Measurements from ENCODE around the gene ACAP1. TPM values are rescaled to one million over a fixed set of nuclear protein-coding genes. Genes with fewer than 3 reads are reported as not detected.
A peak's percentile ranks its signal among the peaks of the same experiment; 100 is the strongest.

Gene ACAP1
- total and polyA plus RNA-seq, 7 experiments from 2014 or later: 234 to 708 (median 496) TPM

DNA sequence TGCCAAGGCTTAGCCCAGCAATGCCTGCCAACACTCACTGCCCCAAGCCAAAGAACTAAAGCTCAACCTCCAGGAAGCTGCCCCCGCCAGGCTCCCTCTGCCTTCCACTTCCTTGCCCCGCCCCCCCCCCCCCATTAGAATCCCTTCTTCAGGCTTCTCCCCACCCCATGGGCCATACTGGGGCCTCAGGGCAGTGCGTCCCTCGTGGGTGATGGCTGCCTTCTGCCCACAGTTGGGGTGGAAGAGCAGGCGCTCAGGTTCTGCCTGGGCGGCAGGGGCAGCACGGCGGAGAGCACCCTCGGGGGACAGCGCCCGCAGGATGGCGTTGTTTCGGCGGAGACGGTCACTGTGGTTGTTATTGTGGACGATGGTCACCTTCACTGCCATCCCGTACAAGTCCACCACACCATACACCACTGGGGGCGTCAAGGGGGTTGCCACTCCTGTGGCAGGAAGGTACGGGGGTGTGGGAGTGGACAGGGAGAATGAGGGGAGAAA lies 11.2 kb upstream of the ACAP1 start:
- CTCF ChIA-PET: interaction anchor here (0.6 to 2.3 kb wide), 9 partner anchors 9 to 44 kb away, joined by 3 to 22 read pairs (median 5); partner anchors contain the start of genes ACAP1, GPS2 and SLC2A4

DNA sequence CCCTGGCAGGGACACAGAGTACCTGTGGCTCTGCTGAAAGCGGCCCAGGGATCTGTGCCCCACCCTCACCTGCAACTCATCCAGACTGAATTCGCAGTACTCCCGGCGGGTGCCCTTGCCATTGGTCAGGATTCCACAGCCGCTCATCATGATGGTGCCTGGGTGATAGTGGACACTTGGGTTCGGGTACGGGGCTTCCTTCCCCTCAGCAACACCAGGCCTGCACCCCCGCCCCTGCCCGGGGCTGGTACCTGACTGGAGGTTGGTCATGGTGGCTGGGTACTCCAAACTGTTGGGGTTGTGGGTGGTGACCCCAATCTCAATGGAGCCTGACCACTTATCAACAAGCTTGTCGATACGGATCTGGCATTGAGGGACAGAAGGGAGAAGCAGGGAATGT lies 10.1 kb upstream of the ACAP1 start:
- H3K4me3 ChIP-seq (ENCODE audit: low read length): no peak overlapping the region
- H3K9me3 ChIP-seq (ENCODE audit: control insufficient read depth in 2 of 3, low read length in 3 of 3): no peaks in the 10 kb centered on the region
- DNase-seq (no peak), ATAC-seq (no peak)
- POLR2A ChIA-PET: interaction anchor here (1.6 to 22.8 kb wide), 3 partner anchors 10 to 13 kb away, joined by 8 to 336 read pairs (median 9); partner anchors contain the start of genes ACAP1, EIF5A and GPS2
- H3K4me1 ChIP-seq (ENCODE audit: control insufficient read depth in 2 of 2, insufficient read depth in 2 of 2, low read length in 2 of 2): peaks cover 10 to 18% of the 10 kb centered on the region in 2 donors
- Mint-ChIP-seq H3K36me3 (peaks cover 0 to 18% (median 3%) of the 10 kb centered on the region in 5 donors), H3K27me3 (no peaks in the 10 kb centered on the region), H3K9me3 (peaks cover 0 to 6% (median 0%) of the 10 kb centered on the region in 11 donors), H3K4me1 (peaks cover 10 to 51% (median 28%) of the 10 kb centered on the region in 7 donors), H3K4me3 (no peak overlapping the region), H3K27ac (peak overlapping the region in 1 of 9 donors; percentile 65)
- H3K27ac ChIP-seq (ENCODE audit: low read depth, low read length): no peak overlapping the region
- CTCF ChIA-PET: interaction anchor here (1.1 to 2.6 kb wide), 5 partner anchors 10 to 22 kb away, joined by 3 to 16 read pairs (median 5); partner anchors contain the start of genes ACAP1 and GPS2
- intact Hi-C loops (cut with micrococcal nuclease): loop anchor here in 1 of 2 donors (5.0 kb wide), 1 partner anchor 361 kb away; the partner anchor contains the start of genes TP53 and WRAP53
- no peaks in the 10 kb centered on the region for H3K27me3 ChIP-seq (ENCODE audit: control insufficient read depth in 2 of 2, insufficient read depth in 2 of 2, low read length in 2 of 2)
- H3K36me3 ChIP-seq (ENCODE audit: control insufficient read depth in 2 of 3, insufficient read depth in 3 of 3, low read length in 3 of 3): peaks cover 7 to 63% (median 16%) of the 10 kb centered on the region in 3 experiments

More for the DNA sequence above, 11.2 kb upstream of the ACAP1 start:
- Mint-ChIP-seq H3K4me3 (peak overlapping the region in 1 of 10 donors; percentile 41), H3K27me3 (no peaks in the 10 kb centered on the region), H3K9me3 (peaks cover 0 to 6% (median 0%) of the 10 kb centered on the region in 11 donors), H3K27ac (peak overlapping the region in 1 of 9 donors; percentile 42), H3K4me1 (peaks cover 10 to 43% (median 23%) of the 10 kb centered on the region in 7 donors), H3K36me3 (peaks cover 0 to 22% (median 3%) of the 10 kb centered on the region in 5 donors)
- H3K4me1 ChIP-seq (ENCODE audit: control insufficient read depth in 2 of 2, insufficient read depth in 2 of 2, low read length in 2 of 2): peaks cover 0 to 7% of the 10 kb centered on the region in 2 donors
- no peak overlapping the region for H3K27ac ChIP-seq (ENCODE audit: low read depth, low read length)
- DNase-seq: no peak
- no peak overlapping the region for H3K4me3 ChIP-seq (ENCODE audit: low read length)
- no peaks in the 10 kb centered on the region for H3K9me3 ChIP-seq (ENCODE audit: control insufficient read depth in 2 of 3, low read length in 3 of 3)
- ATAC-seq: no peak
- no peaks in the 10 kb centered on the region for H3K27me3 ChIP-seq (ENCODE audit: control insufficient read depth in 2 of 2, insufficient read depth in 2 of 2, low read length in 2 of 2)
- peaks cover 7 to 74% (median 21%) of the 10 kb centered on the region in 3 experiments for H3K36me3 ChIP-seq (ENCODE audit: control insufficient read depth in 2 of 3, insufficient read depth in 3 of 3, low read length in 3 of 3)
- intact Hi-C loops (cut with micrococcal nuclease): loop anchor here in 1 of 2 donors (5.0 kb wide), 1 partner anchor 362 kb away; the partner anchor contains the start of genes TP53 and WRAP53
- POLR2A ChIA-PET: interaction anchor here (1.2 to 22.8 kb wide), 3 partner anchors 11 to 25 kb away, joined by 6 to 336 read pairs (median 8); partner anchors contain the start of genes ACAP1, EIF5A and GPS2

DNA sequence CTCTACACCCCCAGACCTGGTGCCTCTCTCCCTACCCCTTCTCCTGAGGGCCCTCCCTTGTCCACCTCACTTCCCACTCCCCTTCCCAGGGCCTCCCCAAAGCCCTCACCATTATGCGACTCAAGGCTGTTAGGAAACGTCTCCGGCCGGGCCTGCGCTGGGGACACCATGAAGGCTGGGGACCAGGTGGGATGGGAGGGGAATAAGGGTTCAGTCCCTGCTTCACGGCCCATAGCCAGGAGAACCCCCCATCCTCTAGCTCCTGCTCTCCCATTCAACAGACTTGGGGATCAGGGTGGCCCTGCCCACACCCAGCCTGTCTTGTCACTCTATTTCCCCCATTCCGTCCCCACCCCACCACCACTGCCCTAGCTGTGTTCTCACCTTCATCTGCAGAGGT lies 9.3 kb upstream of the ACAP1 start:
- POLR2A ChIA-PET: interaction anchor here (0.9 to 22.8 kb wide), 3 partner anchors 10 to 17 kb away, joined by 4 to 336 read pairs (median 9); partner anchors contain the start of genes ACAP1, EIF5A and GPS2
- H3K4me3 Mint-ChIP-seq: no peak overlapping the region
- intact Hi-C loops (cut with micrococcal nuclease): loop anchor here in 1 of 2 donors (5.0 kb wide), 1 partner anchor 360 kb away; the partner anchor contains the start of genes TP53 and WRAP53

DNA sequence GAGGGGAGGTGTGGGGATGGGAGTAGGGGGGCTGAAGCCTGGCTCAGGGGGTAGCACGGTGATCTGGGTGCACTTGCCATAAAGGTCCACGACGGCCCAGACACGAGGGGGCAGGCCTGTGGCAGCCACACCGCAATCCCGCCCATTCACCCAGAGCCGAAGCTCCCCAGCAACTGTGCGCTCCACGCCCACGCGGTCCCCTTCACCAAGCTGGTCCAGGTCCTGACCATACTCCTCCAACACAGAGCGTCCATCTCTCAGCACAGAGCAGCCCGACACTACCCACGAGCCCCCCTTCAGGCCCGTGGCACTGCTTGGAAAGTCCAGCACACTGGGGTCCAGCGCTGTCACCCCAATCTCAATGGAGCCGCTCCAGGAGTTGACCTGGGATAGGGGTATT lies 8.8 kb upstream of the ACAP1 start:
- H3K36me3 ChIP-seq (ENCODE audit: control insufficient read depth in 2 of 3, insufficient read depth in 3 of 3, low read length in 3 of 3): peaks cover 6 to 50% (median 12%) of the 10 kb centered on the region in 3 experiments
- peaks cover 0 to 6% (median 0%) of the 10 kb centered on the region in 11 donors for H3K9me3 Mint-ChIP-seq
- no peaks in the 10 kb centered on the region for H3K27me3 Mint-ChIP-seq
- intact Hi-C loops (cut with micrococcal nuclease): loop anchor here in 1 of 2 donors (5.0 kb wide), 1 partner anchor 360 kb away; the partner anchor contains the start of genes TP53 and WRAP53
- ATAC-seq: no peak
- H3K27ac ChIP-seq (ENCODE audit: low read depth, low read length): peak overlapping the region; percentile 88
- peaks cover 0 to 11% (median 3%) of the 10 kb centered on the region in 5 donors for H3K36me3 Mint-ChIP-seq
- H3K4me1 Mint-ChIP-seq: peaks cover 14 to 56% (median 33%) of the 10 kb centered on the region in 7 donors
- no peak for DNase-seq
- H3K9me3 ChIP-seq (ENCODE audit: control insufficient read depth in 2 of 3, low read length in 3 of 3): no peaks in the 10 kb centered on the region
- CTCF ChIA-PET: interaction anchor here (1.1 to 2.6 kb wide), 3 partner anchors 9 to 21 kb away, joined by 3 to 16 read pairs (median 5); partner anchors contain the start of gene ACAP1
- no peaks in the 10 kb centered on the region for H3K27me3 ChIP-seq (ENCODE audit: control insufficient read depth in 2 of 2, insufficient read depth in 2 of 2, low read length in 2 of 2)
- H3K4me1 ChIP-seq (ENCODE audit: control insufficient read depth in 2 of 2, insufficient read depth in 2 of 2, low read length in 2 of 2): peaks cover 15 to 26% of the 10 kb centered on the region in 2 donors
- peak overlapping the region in 2 of 9 donors; percentile 43 to 93 for H3K27ac Mint-ChIP-seq
- POLR2A ChIA-PET: interaction anchor here (1.6 to 22.8 kb wide), 2 partner anchors 9 to 14 kb away, joined by 9 to 336 read pairs; partner anchors contain the start of genes ACAP1, EIF5A and GPS2
- H3K4me3 Mint-ChIP-seq: peak overlapping the region in 4 of 10 donors; percentile 17 to 74 (median 35)
- H3K4me3 ChIP-seq (ENCODE audit: low read length): no peak overlapping the region

More for the DNA sequence above, 9.3 kb upstream of the ACAP1 start:
- Histone ChIP-seq H3K9me3 (ENCODE audit: control insufficient read depth in 2 of 3, low read length in 3 of 3) (no peaks in the 10 kb centered on the region), H3K27ac (ENCODE audit: low read depth, low read length) (no peak overlapping the region), H3K27me3 (ENCODE audit: control insufficient read depth in 2 of 2, insufficient read depth in 2 of 2, low read length in 2 of 2) (no peaks in the 10 kb centered on the region), H3K4me1 (ENCODE audit: control insufficient read depth in 2 of 2, insufficient read depth in 2 of 2, low read length in 2 of 2) (peaks cover 11 to 22% of the 10 kb centered on the region in 2 donors), H3K36me3 (ENCODE audit: control insufficient read depth in 2 of 3, insufficient read depth in 3 of 3, low read length in 3 of 3) (peaks cover 7 to 54% (median 13%) of the 10 kb centered on the region in 3 experiments), H3K4me3 (ENCODE audit: low read length) (no peak overlapping the region)
- CTCF ChIA-PET: interaction anchor here (1.1 to 2.6 kb wide), 4 partner anchors 9 to 21 kb away, joined by 3 to 16 read pairs (median 5); partner anchors contain the start of gene ACAP1
- Mint-ChIP-seq H3K4me1 (peaks cover 10 to 52% (median 29%) of the 10 kb centered on the region in 7 donors), H3K9me3 (peaks cover 0 to 6% (median 0%) of the 10 kb centered on the region in 11 donors), H3K27me3 (no peaks in the 10 kb centered on the region), H3K27ac (peak overlapping the region in 1 of 9 donors; percentile 34), H3K36me3 (peaks cover 0 to 12% (median 3%) of the 10 kb centered on the region in 5 donors)
- ATAC-seq: no peak
- DNase-seq: no peak

DNA sequence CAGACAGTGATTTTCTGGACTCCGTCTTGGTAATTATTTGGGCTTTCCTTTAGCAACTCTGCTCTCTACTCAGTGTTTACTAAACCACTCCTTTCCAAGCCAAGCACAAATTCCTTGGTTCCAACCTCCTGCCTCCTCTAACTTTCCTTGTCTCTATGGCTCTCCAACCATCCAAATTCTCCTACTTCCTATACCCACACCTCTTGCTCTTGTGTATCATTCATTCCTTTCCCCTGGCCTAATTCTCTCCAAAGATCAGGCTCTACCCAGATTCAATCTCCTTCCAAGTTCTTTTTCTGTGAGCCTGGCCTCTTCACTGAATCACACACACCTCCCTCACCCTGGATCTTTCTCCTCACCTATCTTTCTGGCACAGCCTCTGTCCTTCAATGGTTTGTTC lies 8.3 kb upstream of the ACAP1 start:
- Mint-ChIP-seq H3K4me1 (peaks cover 18 to 61% (median 38%) of the 10 kb centered on the region in 7 donors), H3K36me3 (peaks cover 0 to 7% (median 3%) of the 10 kb centered on the region in 5 donors), H3K9me3 (peaks cover 0 to 6% (median 0%) of the 10 kb centered on the region in 11 donors), H3K27ac (peak overlapping the region; percentile 78 to 99 (median 95)), H3K27me3 (no peaks in the 10 kb centered on the region), H3K4me3 (peak overlapping the region; percentile 67 to 100 (median 90))
- no peak for DNase-seq
- no peaks in the 10 kb centered on the region for H3K27me3 ChIP-seq (ENCODE audit: control insufficient read depth in 2 of 2, insufficient read depth in 2 of 2, low read length in 2 of 2)
- intact Hi-C loops (cut with micrococcal nuclease): loop anchor here (2.0 to 5.0 kb wide), 2 partner anchors 23 to 359 kb away; partner anchors contain the start of genes TP53 (in 1 of the 2) and WRAP53 (in 1 of the 2)
- no peak for ATAC-seq
- H3K4me1 ChIP-seq (ENCODE audit: control insufficient read depth in 2 of 2, insufficient read depth in 2 of 2, low read length in 2 of 2): peaks cover 15 to 27% of the 10 kb centered on the region in 2 donors
- no peak overlapping the region for H3K4me3 ChIP-seq (ENCODE audit: low read length)
- POLR2A ChIA-PET: interaction anchor here (1.6 to 22.8 kb wide), 4 partner anchors 9 to 23 kb away, joined by 9 to 336 read pairs (median 13); partner anchors contain the start of genes ACAP1, EIF5A and GPS2
- H3K9me3 ChIP-seq (ENCODE audit: control insufficient read depth in 2 of 3, low read length in 3 of 3): no peaks in the 10 kb centered on the region
- H3K36me3 ChIP-seq (ENCODE audit: control insufficient read depth in 2 of 3, insufficient read depth in 3 of 3, low read length in 3 of 3): peaks cover 1 to 45% (median 7%) of the 10 kb centered on the region in 3 experiments
- CTCF ChIA-PET: interaction anchor here (1.9 to 2.8 kb wide), 4 partner anchors 8 to 108 kb away, joined by 5 to 16 read pairs (median 11); partner anchors contain the start of genes ACAP1 and TMEM95
- H3K27ac ChIP-seq (ENCODE audit: low read depth, low read length): peak overlapping the region; percentile 88

All from naive thymus-derived CD4-positive, alpha-beta T cell (primary cell).